GM21576 (cell line): ENCODE data around the gene PDK1.

ENCODE experiments used
- ATAC-seq: cut with Tn5 transposase; IDR thresholded peaks from one replicate; pipeline ENCODE4 v1.9.1; 2021; ENCODE audit warnings: mild to moderate bottlenecking, moderate library complexity; ENCODE audit not compliant: unreplicated experiment

Gene PDK1

GRCh38 chr2:172639823-172640222, 83.9 kb downstream of the PDK1 start:
- no peak for ATAC-seq

- ATAC-seq, result no peak
Observed at GRCh38 chr2:172640389-172640788, 84.5 kb downstream of the PDK1 start.

- no peak for ATAC-seq
Observed at GRCh38 chr2:172642301-172643020, 86.6 kb downstream of the PDK1 start.

- no peak for ATAC-seq
Observed at GRCh38 chr2:172643142-172643541, 87.3 kb downstream of the PDK1 start.

GRCh38 chr2:172647439-172647838, 91.5 kb downstream of the PDK1 start:
- ATAC-seq, result no peak

- no peak for ATAC-seq
Observed at GRCh38 chr2:172655091-172655837, 99.4 kb downstream of the PDK1 start.

GRCh38 chr2:172655838-172656573, 100.1 kb downstream of the PDK1 start:
- no peak for ATAC-seq
